ENCODE measurements around the gene BICDL1.

The BICDL1 gene

GRCh38 chr12:120055231-120056000 is 66.4 kb downstream of the BICDL1 start:
- no peak for DNase-seq

DNA sequence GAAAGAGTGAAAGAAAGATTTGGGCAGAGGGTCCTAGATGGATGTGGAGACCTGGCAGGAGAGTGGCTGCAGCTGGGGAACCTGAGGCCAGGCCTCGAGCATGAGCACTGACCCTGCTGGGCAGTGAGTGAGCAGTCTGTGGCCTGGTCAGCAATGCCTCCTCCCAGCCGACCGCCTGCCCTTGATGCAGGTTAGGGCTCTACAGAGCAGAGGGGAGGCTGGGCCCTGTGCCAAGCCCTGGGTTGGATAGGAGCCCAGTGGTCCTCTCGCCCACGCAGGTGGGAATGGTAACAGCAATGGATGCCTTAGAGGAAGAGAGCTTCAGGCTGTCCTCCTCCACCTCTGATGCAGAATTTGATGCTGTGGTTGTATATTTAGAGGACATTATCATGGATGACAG is 67.7 kb downstream of the BICDL1 start:
- DNase-seq, result no peak

- no peak for DNase-seq
Measured at GRCh38 chr12:120060196-120060595, 71.2 kb downstream of the BICDL1 start.

- DNase-seq, result no peak
Measured at GRCh38 chr12:120060717-120061116, 71.7 kb downstream of the BICDL1 start.

GRCh38 chr12:120061575-120062214 is 72.7 kb downstream of the BICDL1 start:
- no peak for DNase-seq

GRCh38 chr12:120062976-120063579 is 74.0 kb downstream of the BICDL1 start:
- no peak for DNase-seq

- no peak for DNase-seq
Measured at GRCh38 chr12:120064054-120064940, 75.3 kb downstream of the BICDL1 start.

GRCh38 chr12:120065472-120065871 is 76.4 kb downstream of the BICDL1 start:
- DNase-seq, result no peak

- DNase-seq, result no peak
Measured at GRCh38 chr12:120066341-120066740, 77.3 kb downstream of the BICDL1 start.

DNA sequence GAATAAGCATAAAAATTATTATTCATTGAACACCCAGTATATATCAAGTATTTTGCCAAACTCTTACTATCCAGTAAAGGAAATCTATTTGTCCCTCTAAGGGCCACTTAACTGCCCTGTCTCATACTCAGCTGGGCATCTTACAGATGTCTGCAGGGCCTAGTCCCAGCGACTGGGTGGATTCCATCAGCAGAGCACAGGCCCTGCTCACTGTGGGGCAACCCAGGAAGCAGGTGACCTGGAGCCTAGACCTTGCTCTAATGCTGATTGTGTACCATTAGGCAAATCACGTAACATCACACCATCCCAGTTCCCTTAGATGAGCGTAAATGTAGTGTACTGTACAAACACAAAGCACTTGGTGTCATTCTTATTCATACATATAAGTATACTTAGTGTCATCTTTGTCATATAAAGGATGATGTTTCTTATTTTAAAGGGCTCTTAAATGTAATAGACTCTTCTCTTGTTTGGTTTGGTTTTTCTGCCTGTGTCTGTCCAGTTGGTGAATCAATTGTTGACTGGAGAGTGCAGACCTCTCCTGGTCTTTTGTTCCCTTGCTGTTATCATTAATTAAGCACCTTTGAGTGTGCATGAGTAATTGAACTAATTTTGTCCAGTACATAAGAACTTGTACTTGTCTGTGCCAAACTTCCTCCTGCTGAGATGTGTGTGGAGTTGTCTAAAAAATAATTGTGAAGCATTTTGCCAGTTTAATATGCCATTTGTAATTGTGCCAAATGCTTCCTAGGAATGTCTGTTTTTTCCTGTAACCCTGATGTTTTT is 78.2 kb downstream of the BICDL1 start:
- no peak for DNase-seq

DNA sequence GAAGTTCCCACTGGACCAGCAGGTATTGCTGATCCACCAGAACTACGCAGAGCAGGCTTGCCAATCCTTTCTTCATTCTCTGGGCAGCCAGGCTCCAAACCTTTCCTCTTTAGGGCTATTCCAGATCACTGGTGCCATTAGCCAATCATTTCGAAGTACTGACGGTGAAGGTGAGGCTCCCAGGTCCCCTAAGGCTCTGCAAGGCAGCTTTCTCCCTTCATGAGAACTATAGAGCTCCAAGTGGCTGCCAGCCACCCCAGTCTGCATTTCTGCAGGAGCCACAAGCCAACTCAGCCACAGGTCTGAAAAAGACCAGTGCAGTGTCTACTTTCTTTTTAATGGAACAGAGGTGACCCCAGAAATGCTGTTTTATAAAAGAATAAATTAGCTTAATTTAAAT is 78.9 kb downstream of the BICDL1 start:
- no peak for DNase-seq

DNA sequence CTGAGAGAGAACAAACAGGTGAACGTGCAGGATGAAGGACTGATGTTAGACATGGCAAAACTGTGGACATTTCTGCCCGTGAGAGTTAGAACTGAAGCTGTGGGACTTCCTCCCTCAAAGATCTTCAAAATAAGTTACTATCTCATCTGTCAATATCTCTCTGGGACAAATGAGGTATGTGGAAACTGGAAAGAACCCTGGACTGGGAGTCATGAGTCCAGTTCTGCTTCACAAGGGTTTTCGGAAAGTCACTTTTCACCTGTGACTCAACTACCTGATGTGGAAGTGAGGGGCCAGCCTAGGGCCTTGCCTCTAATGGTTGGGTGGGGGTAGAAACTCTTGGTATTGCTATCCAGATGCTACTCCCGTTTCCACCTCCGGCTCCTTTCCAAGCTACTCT is 80.2 kb downstream of the BICDL1 start:
- no peak for DNase-seq

DNA sequence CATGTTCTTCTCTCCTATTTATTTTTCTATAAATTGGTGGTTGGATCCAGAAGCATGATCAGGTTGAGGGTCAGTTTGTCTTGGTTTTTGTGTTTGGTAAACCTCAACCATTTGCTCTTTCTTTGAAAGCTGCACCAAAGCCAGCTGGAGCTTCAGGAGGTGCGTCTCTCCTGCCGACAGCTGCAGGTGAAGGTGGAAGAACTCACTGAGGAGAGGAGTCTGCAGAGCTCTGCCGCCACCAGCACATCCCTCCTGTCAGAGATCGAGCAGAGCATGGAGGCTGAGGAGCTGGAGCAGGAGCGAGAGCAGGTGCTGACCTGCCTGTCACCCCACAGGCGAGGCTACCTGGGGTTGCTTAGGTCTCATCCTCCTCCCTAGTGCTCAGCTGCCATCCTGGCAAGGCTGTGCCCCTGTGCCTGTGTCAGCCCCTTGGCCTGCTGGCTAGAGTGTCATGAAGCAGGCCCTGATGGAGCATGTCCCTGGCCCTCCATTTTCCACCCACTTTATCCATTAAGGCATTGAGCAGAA is 82.5 kb downstream of the BICDL1 start:
- no peak for DNase-seq

DNA sequence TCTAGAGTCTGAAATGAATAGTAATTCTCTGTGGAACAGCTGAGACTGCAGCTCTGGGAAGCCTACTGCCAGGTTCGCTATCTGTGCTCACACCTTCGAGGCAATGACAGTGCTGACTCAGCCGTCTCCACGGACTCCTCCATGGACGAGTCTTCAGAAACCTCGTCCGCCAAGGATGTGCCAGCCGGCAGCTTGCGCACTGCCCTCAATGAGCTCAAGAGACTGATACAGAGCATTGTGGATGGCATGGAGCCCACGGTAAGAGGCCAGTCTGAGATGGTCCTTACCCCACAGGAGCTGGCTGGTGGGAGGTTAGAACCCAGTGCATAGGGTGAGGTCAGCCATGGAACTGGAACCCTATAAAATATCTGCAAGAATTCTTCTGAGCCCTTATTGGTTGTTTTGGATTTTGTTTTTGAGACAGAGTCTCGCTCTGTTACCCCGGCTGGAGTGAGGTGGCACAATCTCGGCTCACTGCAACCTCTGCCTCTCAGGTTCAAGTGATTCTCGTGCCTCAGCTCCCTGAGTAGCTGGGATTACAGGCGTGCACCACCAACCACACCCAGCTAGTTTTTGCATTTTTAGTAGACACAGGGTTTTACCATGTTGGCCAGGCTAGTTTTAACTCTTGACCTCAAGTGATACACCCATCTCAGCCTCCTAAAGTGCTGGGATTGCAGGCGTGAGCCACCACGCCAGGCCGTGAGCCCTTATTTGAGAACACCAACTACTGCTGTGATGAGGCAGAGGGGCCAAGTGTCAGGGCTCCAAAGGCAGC is 83.6 kb downstream of the BICDL1 start:
- no peak for DNase-seq

DNA sequence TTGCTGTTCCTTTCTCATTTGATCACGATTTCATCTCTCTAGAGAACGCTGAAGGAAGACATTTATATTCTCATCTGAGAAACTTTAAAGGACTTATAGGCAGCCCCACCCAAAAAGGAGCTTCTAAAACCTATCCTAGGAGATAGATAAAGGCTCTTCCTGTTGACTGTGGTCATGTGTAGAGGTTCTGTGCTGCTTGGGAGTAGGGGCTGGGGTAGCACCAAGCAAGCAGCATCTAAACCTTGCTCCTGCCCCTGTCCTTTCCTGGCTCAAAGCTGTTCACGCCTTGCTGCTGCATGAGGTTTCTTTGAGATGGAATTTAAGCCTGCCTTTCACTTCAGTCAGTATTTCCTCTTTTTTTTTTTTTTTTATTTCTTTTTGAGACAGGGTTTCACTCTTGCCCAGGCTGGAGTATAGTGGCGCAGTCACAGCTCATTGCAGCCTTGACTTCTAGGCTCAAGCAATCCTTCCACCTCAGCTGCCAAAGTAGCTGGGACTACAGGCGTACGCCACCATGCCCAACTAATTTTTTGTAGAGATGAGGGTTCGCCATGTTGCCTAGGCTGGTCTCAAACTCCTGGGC is 86.1 kb downstream of the BICDL1 start:
- DNase-seq, result no peak

- DNase-seq, result no peak
Measured at GRCh38 chr12:120076651-120077050, 87.6 kb downstream of the BICDL1 start.

GRCh38 chr12:120077260-120077659 is 88.2 kb downstream of the BICDL1 start:
- DNase-seq, result no peak

DNA sequence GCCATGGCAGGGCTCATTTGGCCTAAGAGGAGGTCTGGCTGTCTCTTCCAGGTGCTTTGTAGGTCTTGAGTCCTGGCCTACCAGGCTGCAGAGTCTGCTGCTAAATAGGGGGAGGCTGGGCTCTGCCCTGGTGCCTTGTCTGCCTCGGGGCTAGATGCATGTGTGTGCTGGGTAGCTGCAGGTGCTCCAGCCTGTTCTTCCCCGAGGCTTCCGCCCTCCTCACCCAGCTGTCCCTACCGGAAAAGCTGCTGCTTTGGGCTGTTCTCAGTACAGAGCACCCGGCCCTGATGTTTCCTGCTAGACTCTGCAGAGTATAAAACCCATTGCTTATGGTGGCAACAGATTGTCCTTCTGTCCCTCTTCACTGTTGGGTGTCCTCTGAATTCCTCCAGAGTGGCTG is 89.8 kb downstream of the BICDL1 start:
- DNase-seq, result no peak

GRCh38 chr12:120079411-120080400 is 90.7 kb downstream of the BICDL1 start:
- DNase-seq, result no peak

GRCh38 chr12:120081641-120082040 is 92.6 kb downstream of the BICDL1 start:
- no peak for DNase-seq
